Heart right ventricle (tissue), 16 donors: Measurements from ENCODE around the gene KRTAP12-1. TPM values are rescaled to one million over a fixed set of nuclear protein-coding genes. Genes with fewer than 3 reads are reported as not detected.

ENCODE experiments used
- ATAC-seq, 8 donors: fragments of 200-7000 bp; cut with Tn5 transposase; one replicate each; pipeline ENCODE4 v1.9.1; 2020; ENCODE audit warnings: mild to moderate bottlenecking in 8 of 8, moderate library complexity in 8 of 8, moderate number of reproducible peaks in 1 of 8
- DNase-seq, 2 donors: peaks; one replicate each; pipeline ENCODE4 v3.0.0-alpha.2; 2020
- H3K27ac ChIP-seq, 10 donors: fragments of 200-600 bp; sonication (generic) in 2 of 10; one replicate each; pipeline versions ENCODE4 v1.5.0 to v1.8.0; 2020 to 2022; ENCODE audit warnings: mild to moderate bottlenecking in 3 of 10
- H3K27me3 ChIP-seq, 7 donors: fragments of 200-600 bp; one replicate each; pipeline ENCODE4 v1.8.0; 2021 to 2022; ENCODE audit warnings: mild to moderate bottlenecking in 2 of 7
- H3K36me3 ChIP-seq, 9 donors: fragments of 200-600 bp; sonication (generic) in 1 of 9; one replicate each; pipeline versions ENCODE4 v1.5.0 to v1.8.0; 2020 to 2022; ENCODE audit warnings: mild to moderate bottlenecking in 2 of 9
- H3K4me1 ChIP-seq, 9 donors: fragments of 200-600 bp; sonication (generic) in 1 of 9; one replicate each; pipeline versions ENCODE4 v1.5.0 to v1.8.0; 2020 to 2022; ENCODE audit warnings: mild to moderate bottlenecking in 4 of 9
- H3K4me3 ChIP-seq, 10 donors: fragments of 200-600 bp; sonication (generic) in 2 of 10; one replicate each; pipeline versions ENCODE4 v1.5.0 to v1.8.0; 2020 to 2022; ENCODE audit warnings: mild to moderate bottlenecking in 7 of 10, moderate library complexity in 2 of 10
- H3K9me3 ChIP-seq, 11 donors: fragments of 200-600 bp in 10 of 11; sonication (generic) in 2 of 11; one replicate each; pipeline versions ENCODE4 v1.5.0 to v1.8.0; 2013 to 2022; ENCODE audit warnings: mild to moderate bottlenecking in 2 of 11, control low read depth in 1 of 11, moderate library complexity in 1 of 11
- WGBS, 2 donors: extraction: QIAGEN DNeasy Blood & Tissue Kit; methylation state at CpG; one replicate each; pipeline ENCODE4 v1.1.7; 2013; ENCODE audit warnings: inconsistent platforms in 1 of 2; 5-methylcytosine and 5-hydroxymethylcytosine counted together
- intact Hi-C, 10 donors: fragments of 100-400 bp; cut with DNase I; formaldehyde crosslinking; loops; one replicate each; pipeline versions ENCODE4 v1.11.1 to v1.14.2; 2022
- polyA plus RNA-seq, 2 donors: library from polyadenylated mRNA; stranded (reverse); fragments of 200-250 nt; gene quantifications; one replicate each; pipeline ENCODE4 v1.2.3, GENCODE V29; 2013
- total RNA-seq, 10 donors: library from RNA; stranded (reverse); fragmentation: NEBNext Ultra II Directional in 3 of 10; extraction: Animal tissue kit (Norgen Biotek cat#: 25700) in 3 of 10; gene quantifications; one replicate each; pipeline versions ENCODE4 v1.2.1 to v1.2.4, GENCODE V29; 2021 to 2023
- TF ChIP-seq, protein P1 (sequence below), 9 donors: fragments of 200-600 bp; sonication (generic) in 2 of 9; IDR thresholded peaks; one replicate each; pipeline versions ENCODE4 v1.5.0 to v1.8.0; 2021 to 2022; ENCODE audit warnings: antibody characterized with exemption in 9 of 9, mild to moderate bottlenecking in 5 of 9, moderate library complexity in 1 of 9
- donor health status: Arrhythmogenic right ventricular cardiomyopathy.
- donor health status: ischemic (EF 13 %, LVEDD 7.1; RV severe dilation, severe dysfunction).
- donor health status: healthy with polysubstance abuse.
- donor health status: DM: no; HTN: yes; CAD: no.
- donor health status: DM: no; HTN: no; CAD: no.
- donor health status: ischemic (EF 25% LVEDD 6.9; RV normal size, moderate dysfunction).
- donor health status: ischemic (EF 25% LVEDD 5.7; RV mildly dilated, moderate dysfunction).
- donor health status: healthy.
- donor health status: DM: yes; HTN: yes; CAD: no.
- donor health status: Ischemic cardiomyopathy.
- donor health status: ischemic (EF 35%, LVEDD 5.7; RV mildly dilated, moderate dysfunction).
- donor health status: nonischemic (EF 11% LVEDD 7.7; RV severe dilation, severe dysfunction).
- donor health status: DM: yes; HTN: yes; CAD: no.
- donor health status: PGD.
- donor health status: ischemic (EF 29% LVEDD 5.4; RV normal size, mild dysfunction).
- donor health status: nonischemic (EF 23%, LVEDD 6.1; RV moderate dilation, normal function).

KRTAP12-1 gene
- total and polyA plus RNA-seq, 12 donors, result not detected

DNA sequence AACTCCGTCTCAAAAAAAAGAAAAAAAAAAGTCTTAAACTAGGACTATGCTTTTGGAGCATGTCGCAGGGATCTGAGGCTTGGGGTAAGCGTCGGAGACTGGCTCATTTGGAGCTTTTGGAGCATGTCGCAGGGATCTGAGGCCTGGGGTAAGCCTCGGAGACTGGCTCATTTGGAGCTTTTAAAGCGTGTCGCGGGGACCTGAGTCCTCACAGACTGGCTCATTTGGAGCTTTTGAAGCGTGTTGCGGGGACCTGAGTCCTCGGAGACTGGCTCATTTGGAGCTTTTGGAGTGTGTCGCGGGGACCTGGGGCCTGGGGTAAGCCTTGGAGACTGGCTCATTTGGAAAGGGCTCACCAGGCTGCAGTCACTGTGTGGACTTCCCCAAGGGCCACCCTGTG lies 43.0 kb upstream of the KRTAP12-1 start:
- intact Hi-C loops, result no loop called here
- DNase-seq (no peak), ATAC-seq (no peak)
- Histone ChIP-seq H3K4me3 (no peak overlapping the region), H3K4me1 (peaks cover 0 to 9% (median 0%) of the 10 kb centered on the region in 9 donors), H3K36me3 (no peaks in the 10 kb centered on the region), H3K27me3 (peaks cover 0 to 85% (median 61%) of the 10 kb centered on the region in 7 donors), H3K27ac (no peak overlapping the region), H3K9me3 (no peaks in the 10 kb centered on the region)
- TF ChIP-seq, protein P1, sequence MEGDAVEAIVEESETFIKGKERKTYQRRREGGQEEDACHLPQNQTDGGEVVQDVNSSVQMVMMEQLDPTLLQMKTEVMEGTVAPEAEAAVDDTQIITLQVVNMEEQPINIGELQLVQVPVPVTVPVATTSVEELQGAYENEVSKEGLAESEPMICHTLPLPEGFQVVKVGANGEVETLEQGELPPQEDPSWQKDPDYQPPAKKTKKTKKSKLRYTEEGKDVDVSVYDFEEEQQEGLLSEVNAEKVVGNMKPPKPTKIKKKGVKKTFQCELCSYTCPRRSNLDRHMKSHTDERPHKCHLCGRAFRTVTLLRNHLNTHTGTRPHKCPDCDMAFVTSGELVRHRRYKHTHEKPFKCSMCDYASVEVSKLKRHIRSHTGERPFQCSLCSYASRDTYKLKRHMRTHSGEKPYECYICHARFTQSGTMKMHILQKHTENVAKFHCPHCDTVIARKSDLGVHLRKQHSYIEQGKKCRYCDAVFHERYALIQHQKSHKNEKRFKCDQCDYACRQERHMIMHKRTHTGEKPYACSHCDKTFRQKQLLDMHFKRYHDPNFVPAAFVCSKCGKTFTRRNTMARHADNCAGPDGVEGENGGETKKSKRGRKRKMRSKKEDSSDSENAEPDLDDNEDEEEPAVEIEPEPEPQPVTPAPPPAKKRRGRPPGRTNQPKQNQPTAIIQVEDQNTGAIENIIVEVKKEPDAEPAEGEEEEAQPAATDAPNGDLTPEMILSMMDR (IDR thresholded peaks at IDR 0.05), result no peak
- WGBS, 2 donors, result 93% methylated on average over 14 of the region's 14 CpGs

DNA sequence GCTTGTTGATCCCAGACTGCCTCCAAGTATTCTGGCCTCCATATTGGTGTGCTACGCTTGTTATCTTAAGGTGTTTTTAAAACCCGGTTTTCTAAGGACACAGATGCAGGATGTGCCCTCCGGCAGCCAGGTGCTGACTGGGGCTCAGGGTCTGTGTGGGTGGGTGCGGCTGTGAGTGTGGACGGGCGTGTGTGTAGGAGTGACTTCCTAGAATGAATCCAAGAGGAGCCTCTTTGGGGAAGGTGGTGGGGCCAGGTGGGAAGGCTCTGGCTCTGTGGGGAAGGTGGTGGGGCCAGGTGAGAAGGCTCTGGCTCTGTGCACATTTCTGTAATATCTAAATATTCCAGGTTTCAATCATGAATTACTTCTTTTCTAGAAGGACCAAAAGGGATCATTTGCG lies 42.2 kb upstream of the KRTAP12-1 start:
- intact Hi-C loops, result no loop called here
- H3K4me3 ChIP-seq, result no peak overlapping the region
- DNase-seq (no peak), ATAC-seq (no peak)
- 82 to 88% methylated on average over 7 of the region's 7 CpGs for WGBS, 2 donors
- H3K36me3 ChIP-seq, result no peaks in the 10 kb centered on the region
- H3K27ac ChIP-seq, result no peak overlapping the region
- no peaks in the 10 kb centered on the region for H3K9me3 ChIP-seq
- peaks cover 0 to 82% (median 61%) of the 10 kb centered on the region in 7 donors for H3K27me3 ChIP-seq
- TF ChIP-seq, protein P1 (IDR thresholded peaks at IDR 0.05), result no peak
- H3K4me1 ChIP-seq, result peaks cover 0 to 9% (median 0%) of the 10 kb centered on the region in 9 donors

DNA sequence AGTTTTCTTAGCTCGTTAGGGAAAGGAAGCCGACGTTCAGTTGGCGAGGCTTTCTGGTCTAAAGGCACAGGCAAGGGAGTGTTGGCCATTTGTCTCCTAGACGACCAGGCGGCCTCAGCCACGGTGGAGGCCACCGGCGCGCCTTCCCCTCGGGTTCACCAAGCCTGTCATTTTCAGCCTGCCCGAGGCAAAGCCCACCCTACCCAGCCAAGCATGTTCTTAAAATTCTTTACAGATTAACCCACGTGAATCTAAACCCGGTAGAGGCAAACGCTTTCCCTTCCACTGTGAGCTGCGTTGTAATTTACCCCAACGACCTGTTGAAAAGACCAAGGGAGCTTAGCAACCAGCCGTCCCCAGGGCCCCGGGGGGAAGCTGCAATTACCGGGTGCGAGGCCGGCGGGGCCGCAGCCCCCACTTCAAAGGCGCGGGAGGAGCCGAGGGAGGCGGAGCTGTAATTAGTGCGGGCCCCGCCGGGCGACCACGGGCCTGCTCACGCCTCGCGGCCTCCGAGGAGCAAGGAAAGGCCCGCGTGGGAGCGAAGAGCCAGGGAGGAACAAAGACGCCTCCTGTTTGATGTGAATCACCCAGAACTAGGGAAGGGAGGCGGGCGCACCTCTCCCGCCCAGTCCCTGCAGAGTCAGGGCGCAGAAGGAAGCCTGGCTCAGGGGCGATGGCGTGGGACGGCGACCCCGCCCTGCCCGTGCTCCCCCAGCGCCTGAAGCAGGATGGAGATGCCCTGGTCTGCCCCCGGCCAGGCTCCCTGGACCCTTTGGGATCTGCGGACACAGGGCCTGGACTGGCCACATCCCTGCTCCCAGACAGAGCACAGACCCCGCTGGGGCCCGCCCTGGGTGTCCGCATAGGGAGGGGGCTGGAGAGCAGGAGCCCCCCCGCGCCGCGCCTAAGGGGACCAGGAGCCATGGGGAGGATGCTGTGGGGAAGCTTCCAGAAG lies 41.5 kb upstream of the KRTAP12-1 start:
- WGBS, 2 donors, result 18 to 21% methylated on average over 59 to 61 of the region's 61 CpGs
- Histone ChIP-seq H3K36me3 (no peaks in the 10 kb centered on the region), H3K9me3 (no peaks in the 10 kb centered on the region), H3K4me3 (peak overlapping the region in 2 of 10 donors; percentile 12 to 14), H3K27me3 (peaks cover 0 to 88% (median 65%) of the 10 kb centered on the region in 7 donors), H3K4me1 (peaks cover 0 to 9% (median 0%) of the 10 kb centered on the region in 9 donors), H3K27ac (no peak overlapping the region)
- TF ChIP-seq, protein P1 (IDR thresholded peaks at IDR 0.05), result no peak
- ATAC-seq, result peak in 1 of 8 donors; percentile 40
- DNase-seq, result no peak
- intact Hi-C loops, result no loop called here

DNA sequence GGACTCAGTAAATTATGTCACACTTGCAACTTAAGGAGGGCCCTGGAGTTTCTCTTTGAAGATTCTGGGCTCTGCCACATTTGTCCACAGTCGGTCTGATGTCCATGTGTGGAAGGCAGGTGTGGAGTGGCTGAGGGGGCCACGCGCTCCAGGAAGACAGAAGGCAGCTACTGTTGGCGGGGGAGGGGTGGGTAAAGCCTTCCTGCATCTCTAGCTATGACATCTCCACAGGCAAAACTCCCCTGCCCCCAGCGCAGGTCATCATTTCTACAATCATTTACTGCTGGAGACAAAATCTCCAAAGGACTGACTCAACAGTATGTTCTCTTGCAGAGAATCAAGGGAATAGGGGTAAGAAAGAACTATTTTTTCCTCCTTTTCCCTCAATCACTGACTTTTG lies 40.8 kb upstream of the KRTAP12-1 start:
- Histone ChIP-seq H3K4me3 (no peak overlapping the region), H3K36me3 (no peaks in the 10 kb centered on the region), H3K27ac (no peak overlapping the region), H3K4me1 (peaks cover 0 to 9% (median 0%) of the 10 kb centered on the region in 9 donors), H3K27me3 (peaks cover 0 to 91% (median 65%) of the 10 kb centered on the region in 7 donors), H3K9me3 (no peaks in the 10 kb centered on the region)
- intact Hi-C loops, result no loop called here
- DNase-seq (no peak), ATAC-seq (no peak)
- TF ChIP-seq, protein P1 (IDR thresholded peaks at IDR 0.05), result no peak
- 47 to 62% methylated on average over 5 of the region's 5 CpGs for WGBS, 2 donors
